Measurements from ENCODE around the gene NKAPL. TPM values are rescaled to one million over a fixed set of nuclear protein-coding genes. Genes with fewer than 3 reads are reported as not detected.

NKAPL gene
- total RNA-seq (1 to 10 TPM in 4 of 7 donors, under 1 TPM in 3; 0.64 to 3.1 (median 1.4) TPM), polyA plus RNA-seq (1 to 10 TPM; 1.2 to 1.7 (median 1.4) TPM)
- long read RNA-seq, donor 1, partial matches to known transcripts = 0 of 1 reads
- long read RNA-seq, donor 1, other reads (novel, unspliced or antisense) = 0 of 1 reads
- long read RNA-seq, donor 2, partial matches to known transcripts = 0 of 1 reads
- long read RNA-seq, donor 2, other reads (novel, unspliced or antisense) = 0 of 1 reads

DNA sequence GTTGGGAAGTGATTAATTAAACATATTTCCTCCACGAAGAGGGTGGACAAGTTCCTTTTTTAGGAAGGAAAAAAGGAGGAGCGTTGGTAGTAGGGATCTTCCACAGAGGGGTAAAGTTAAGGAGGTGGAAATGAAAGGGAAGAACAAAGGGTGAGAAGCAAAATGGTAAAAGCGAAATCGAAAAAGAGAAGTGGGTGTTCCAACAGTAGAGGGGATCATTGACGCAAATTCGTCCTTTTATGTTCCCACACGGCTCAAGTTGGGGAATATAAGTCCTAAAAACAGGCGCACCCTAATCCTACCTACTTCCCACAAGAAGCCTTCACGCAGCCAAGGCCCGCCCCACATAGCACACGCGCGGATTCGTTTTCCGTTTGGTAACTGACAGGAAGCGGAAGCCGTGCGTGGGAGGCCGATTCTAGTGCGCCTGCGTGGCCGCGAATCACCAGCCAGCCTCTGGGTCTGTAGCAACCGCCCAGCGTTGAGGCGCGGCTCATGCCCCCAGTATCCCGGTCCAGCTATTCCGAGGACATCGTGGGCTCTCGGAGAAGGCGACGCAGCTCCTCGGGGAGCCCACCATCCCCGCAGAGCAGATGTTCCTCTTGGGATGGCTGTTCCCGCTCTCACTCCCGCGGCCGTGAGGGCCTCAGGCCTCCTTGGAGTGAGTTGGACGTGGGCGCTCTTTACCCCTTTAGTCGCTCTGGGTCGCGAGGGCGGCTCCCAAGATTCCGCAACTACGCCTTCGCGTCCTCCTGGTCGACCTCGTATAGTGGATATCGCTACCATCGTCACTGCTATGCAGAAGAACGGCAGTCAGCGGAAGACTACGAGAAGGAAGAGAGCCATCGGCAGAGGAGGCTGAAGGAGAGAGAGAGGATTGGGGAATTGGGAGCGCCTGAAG is at the start of gene NKAPL:
Gene NKAPL (plus strand): TSS at position 421 of the 901 bp plus-strand sequence. CDS start 75 bp downstream, at position 496.
- Histone ChIP-seq H3K36me3 (no peaks in the 10 kb centered on the region), H3K9me3 (peaks cover 0 to 27% (median 19%) of the 10 kb centered on the region in 8 donors), H3K27ac (peak within 1 kb of the TSS in 2 of 8 donors; percentile 54 to 60), H3K27me3 (replicated peaks in 1 of 7) (peaks cover 0 to 14% (median 0%) of the 10 kb centered on the region in 7 donors), H3K4me1 (peaks cover 0 to 6% (median 2%) of the 10 kb centered on the region in 6 donors), H3K4me3 (peak within 1 kb of the TSS; percentile 2 to 67 (median 24))
- intact Hi-C loops (cut with DNase I; ENCODE audit: low total_unique reads) = no loop called here
- 40 to 61% (median 43%) methylated on average over 41 to 58 of the region's 58 CpGs for WGBS, 5 donors
- peak; percentile 89 for DNase-seq
- peak; percentile 75 to 82 (median 78) for TF ChIP-seq POLR2AphosphoS5 (IDR thresholded peaks at IDR 0.05)
- TF ChIP-seq, protein P1, sequence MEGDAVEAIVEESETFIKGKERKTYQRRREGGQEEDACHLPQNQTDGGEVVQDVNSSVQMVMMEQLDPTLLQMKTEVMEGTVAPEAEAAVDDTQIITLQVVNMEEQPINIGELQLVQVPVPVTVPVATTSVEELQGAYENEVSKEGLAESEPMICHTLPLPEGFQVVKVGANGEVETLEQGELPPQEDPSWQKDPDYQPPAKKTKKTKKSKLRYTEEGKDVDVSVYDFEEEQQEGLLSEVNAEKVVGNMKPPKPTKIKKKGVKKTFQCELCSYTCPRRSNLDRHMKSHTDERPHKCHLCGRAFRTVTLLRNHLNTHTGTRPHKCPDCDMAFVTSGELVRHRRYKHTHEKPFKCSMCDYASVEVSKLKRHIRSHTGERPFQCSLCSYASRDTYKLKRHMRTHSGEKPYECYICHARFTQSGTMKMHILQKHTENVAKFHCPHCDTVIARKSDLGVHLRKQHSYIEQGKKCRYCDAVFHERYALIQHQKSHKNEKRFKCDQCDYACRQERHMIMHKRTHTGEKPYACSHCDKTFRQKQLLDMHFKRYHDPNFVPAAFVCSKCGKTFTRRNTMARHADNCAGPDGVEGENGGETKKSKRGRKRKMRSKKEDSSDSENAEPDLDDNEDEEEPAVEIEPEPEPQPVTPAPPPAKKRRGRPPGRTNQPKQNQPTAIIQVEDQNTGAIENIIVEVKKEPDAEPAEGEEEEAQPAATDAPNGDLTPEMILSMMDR (IDR thresholded peaks at IDR 0.05 in 8 of 11, conservative IDR thresholded peaks at IDR 0.05 in 3 of 11) = no peak

DNA sequence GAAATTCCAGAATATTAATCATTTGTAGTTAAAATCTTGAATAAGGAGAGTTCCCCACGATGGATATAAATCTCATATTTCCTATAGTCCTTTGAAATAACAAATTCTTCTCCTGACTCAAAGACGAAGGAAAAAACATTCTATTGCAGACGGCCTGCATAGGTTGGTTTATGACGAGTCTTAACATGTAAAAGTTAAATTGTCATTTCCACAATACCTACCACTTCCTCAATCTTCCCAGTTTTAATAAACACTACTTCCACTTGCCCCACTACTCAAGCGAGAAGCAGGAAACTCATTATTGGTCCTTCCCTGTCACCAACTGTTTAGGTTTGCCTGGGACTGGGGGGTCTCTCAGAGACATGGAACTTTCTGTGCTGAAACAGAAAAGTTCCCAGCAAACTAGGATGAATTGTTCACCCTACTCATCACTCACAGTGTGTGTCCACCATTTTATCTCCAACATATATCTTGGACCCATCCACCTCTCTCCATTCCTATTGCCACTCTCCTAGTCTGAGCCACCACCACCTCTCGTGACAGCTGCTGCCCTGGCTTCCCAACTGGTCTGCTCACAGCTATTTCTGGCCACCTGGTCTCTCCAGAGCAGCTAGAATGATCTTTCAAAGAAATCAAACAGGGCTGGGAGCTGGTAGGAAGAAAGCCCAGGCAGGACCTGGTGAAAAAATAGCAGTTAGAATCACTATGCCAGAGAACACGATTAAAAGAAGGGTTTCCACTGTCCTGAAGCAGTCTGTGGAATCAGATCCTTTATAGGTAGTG is 49.2 kb upstream of the NKAPL start:
- H3K4me3 ChIP-seq = no peak overlapping the region
- peaks cover 7 to 100% (median 94%) of the 10 kb centered on the region in 7 donors for H3K27me3 ChIP-seq (replicated peaks in 1 of 7)
- DNase-seq = no peak
- intact Hi-C loops (cut with DNase I; ENCODE audit: low total_unique reads) = no loop called here
- TF ChIP-seq, protein P1 (IDR thresholded peaks at IDR 0.05 in 8 of 11, conservative IDR thresholded peaks at IDR 0.05 in 3 of 11) = no peak
- TF ChIP-seq POLR2A (IDR thresholded peaks at IDR 0.05) = no peak
- no peak for TF ChIP-seq POLR2AphosphoS5 (IDR thresholded peaks at IDR 0.05)
- H3K36me3 ChIP-seq = no peaks in the 10 kb centered on the region
- WGBS, 5 donors = 29 to 43% (median 38%) methylated on average over 7 of the region's 7 CpGs
- peaks cover 0 to 16% (median 0%) of the 10 kb centered on the region in 8 donors for H3K9me3 ChIP-seq
- H3K4me1 ChIP-seq = peaks cover 7 to 33% (median 27%) of the 10 kb centered on the region in 6 donors
- no peak overlapping the region for H3K27ac ChIP-seq

- Histone ChIP-seq H3K27ac (peak overlapping the region in 5 of 8 donors; percentile 5 to 57 (median 47)), H3K9me3 (peaks cover 0 to 11% (median 0%) of the 10 kb centered on the region in 8 donors), H3K36me3 (no peaks in the 10 kb centered on the region), H3K4me1 (peaks cover 7 to 31% (median 27%) of the 10 kb centered on the region in 6 donors), H3K4me3 (peak overlapping the region in 5 of 8 donors; percentile 1 to 47 (median 16)), H3K27me3 (replicated peaks in 1 of 7) (peaks cover 7 to 96% (median 82%) of the 10 kb centered on the region in 7 donors)
- TF ChIP-seq, protein P1 (IDR thresholded peaks at IDR 0.05 in 8 of 11, conservative IDR thresholded peaks at IDR 0.05 in 3 of 11) = no peak
- TF ChIP-seq POLR2AphosphoS5 (IDR thresholded peaks at IDR 0.05) (no peak), POLR2A (IDR thresholded peaks at IDR 0.05) (no peak)
- DNase-seq = no peak
- intact Hi-C loops (cut with DNase I; ENCODE audit: low total_unique reads) = no loop called here
- 6 to 11% (median 8%) methylated on average over 16 of the region's 16 CpGs for WGBS, 5 donors
Measured at GRCh38 chr6:28211840-28212509, 47.1 kb upstream of the NKAPL start.

Measured in spleen (tissue), 13 donors.